Nucleus accumbens (tissue), 56 donors: Measurements from ENCODE around the gene ACOX2.
"Not testable (repeated sequence)": the region's sequence is repeated elsewhere in the genome, so short reads cannot be mapped to it uniquely, and the experiment has no call there.

Experiments
- DNase-seq, 56 donors: peaks; one replicate each; lab custom pipeline; 2025; lab: John Stamatoyannopoulos, UW

ACOX2 gene

GRCh38 chr3:58537412-58538301 is 667 bp upstream of the ACOX2 start:
- no peak for DNase-seq

GRCh38 chr3:58535531-58536500 is 1.2 kb downstream of the ACOX2 start:
- no peak for DNase-seq

- DNase-seq, result no peak
These were observed 2.1 kb downstream of the ACOX2 start for GRCh38 chr3:58534592-58535494.

- DNase-seq, result peak in 49 of 56 donors; percentile 10 to 83 (median 53)
These were observed 4.2 kb downstream of the ACOX2 start for GRCh38 chr3:58532794-58533220.

GRCh38 chr3:58531956-58532355 is 5.0 kb downstream of the ACOX2 start:
- no peak for DNase-seq

DNA sequence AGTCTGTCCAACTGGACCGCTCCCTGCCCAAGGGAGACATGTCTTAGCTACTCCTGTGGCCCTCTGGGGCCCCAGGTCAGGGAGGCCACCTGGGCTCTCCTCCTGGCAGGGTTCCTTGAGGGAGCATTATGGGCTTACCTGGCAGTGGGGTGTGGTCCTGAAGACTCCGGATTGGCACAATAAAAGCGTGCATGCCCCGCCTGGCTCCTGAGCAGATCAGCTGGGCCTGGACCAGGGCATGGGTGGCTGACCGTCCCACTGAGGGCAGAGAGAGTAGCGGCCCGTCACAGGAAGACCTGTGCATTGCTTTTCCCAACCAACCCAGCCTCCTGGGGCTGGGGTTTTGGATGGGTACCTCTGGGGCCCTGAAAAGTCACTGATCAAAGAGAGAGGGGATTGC is 5.4 kb downstream of the ACOX2 start:
- no peak for DNase-seq

DNA sequence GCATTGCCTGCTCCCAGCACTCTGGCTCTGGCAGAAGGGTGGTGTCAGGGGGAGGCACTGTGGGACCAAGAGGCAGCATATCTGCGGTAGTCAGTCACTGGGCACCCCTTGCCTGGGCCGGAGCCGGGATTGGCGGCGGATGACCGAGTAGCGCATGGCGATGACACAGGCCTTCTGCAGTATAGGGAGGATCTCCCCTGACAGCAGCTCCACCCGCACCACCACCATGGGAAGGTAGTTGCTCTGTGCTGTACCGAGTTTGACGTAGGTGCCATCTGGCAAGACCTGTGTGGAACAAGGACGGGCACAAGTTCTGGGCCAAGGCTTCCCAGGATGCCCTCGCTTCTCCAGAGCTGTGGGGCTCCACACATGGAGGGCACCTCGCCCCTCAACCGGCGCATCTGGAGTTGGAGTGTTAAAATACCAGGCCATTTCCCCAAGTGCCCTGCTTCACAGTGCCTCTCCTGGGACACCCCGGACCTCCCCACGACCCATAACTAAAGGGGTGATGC is 6.6 kb downstream of the ACOX2 start:
- DNase-seq, result no peak

- no peak for DNase-seq
These were observed 7.3 kb downstream of the ACOX2 start for GRCh38 chr3:58529516-58530353.

GRCh38 chr3:58528629-58529028 is 8.4 kb downstream of the ACOX2 start:
- peak in 1 of 56 donors; percentile 6 for DNase-seq

- DNase-seq, result not testable (repeated sequence)
These were observed 9.6 kb downstream of the ACOX2 start for GRCh38 chr3:58527440-58527839.

DNA sequence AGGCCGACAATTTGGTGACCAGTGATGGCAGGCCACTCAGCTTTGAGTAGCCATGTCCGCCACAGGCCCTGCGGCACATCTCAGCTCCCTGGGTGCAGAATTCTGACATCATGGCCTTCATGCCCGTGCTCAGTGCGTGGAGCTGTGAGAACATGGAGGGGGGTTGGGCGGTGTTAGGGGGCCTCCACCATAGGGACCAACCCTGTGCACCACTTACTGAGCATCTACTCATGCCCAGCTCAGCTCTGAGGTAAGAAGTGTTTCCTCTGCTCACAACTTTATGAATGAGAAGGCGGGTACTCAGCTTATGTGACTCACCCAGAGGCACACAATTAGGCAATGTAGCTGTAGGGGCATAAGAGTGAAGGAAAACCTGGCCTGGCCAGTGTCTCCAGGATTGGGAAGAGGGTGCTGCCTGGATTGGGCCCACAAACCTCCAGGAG is 10.5 kb downstream of the ACOX2 start:
- DNase-seq, result no peak

GRCh38 chr3:58524326-58524888 is 12.6 kb downstream of the ACOX2 start:
- DNase-seq, result no peak

DNA sequence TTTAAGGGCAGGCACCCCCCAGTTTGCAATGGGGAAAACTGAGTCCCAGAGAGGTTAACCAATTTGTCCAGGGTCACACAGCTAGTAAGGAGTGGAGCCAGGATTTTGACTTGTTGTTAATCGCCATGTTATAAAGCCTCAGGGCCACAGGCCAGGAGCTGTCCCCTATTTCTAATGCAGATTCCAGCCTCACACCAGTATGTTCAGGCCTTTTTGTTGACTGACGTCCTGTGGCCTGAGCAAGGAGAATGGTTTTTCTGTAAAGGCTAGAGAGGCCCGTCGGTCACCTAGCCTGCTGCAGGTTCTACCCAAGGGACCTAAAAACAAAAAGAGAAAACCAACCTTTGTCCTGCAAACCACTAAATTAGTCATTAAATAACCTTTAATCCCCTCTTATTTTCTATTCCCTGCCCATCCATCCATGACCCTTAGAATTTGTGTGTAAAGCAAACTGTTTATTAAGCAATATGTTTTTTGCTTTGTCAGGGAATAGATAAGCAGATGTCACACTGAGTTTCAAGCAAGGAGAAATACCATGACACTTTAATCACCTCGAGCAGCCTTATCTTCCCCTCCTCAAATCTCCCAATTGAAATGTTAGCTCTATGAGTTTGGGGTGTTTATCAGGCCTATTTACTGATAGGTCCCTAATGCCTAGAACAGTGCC is 14.1 kb downstream of the ACOX2 start:
- DNase-seq, result no peak

DNA sequence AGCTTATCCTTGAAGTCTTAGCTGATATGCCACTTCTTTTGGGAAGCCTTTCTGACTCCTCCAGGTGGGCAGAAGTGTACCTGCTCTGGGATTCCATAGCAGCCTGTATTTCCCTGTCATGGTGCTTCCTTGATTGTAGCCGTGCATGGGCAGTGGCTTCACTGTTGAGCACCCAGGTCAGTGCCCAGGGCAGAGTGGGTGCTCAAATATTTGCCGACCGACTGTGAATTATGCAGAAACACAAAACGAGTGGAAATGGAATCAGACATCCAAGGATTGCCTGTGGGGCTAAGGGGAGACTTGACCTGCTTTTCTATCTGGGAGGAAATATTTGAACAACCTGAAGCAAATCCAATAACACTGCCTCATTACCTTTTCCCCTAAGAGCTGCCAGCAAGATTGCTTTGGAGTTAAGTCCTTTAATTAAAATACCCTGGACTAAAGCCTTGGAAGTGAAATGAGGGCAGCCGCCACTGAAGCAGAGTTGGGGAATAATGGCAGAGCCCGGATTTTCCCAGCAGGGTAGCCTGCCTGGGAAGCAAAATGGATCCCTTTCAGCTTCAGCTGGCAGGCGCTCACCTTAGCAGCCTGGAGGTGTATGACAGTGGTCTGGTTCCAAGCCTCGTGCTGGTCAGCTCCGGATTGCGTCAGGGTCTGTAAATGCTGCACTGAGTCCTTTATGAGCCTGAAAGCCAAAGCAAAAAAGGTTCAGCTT is 14.9 kb downstream of the ACOX2 start:
- DNase-seq, result peak in 41 of 56 donors; percentile 7 to 81 (median 34)

GRCh38 chr3:58521336-58521670 is 15.7 kb downstream of the ACOX2 start:
- DNase-seq, result no peak

GRCh38 chr3:58520403-58521335 is 16.3 kb downstream of the ACOX2 start:
- no peak for DNase-seq
